Right cardiac atrium (tissue), 5 donors: ENCODE data around the gene ANKRD42. TPM values are rescaled to one million over a fixed set of nuclear protein-coding genes. Genes with fewer than 3 reads are reported as not detected.

Experiments
- ATAC-seq, 2 donors: fragments of 200-7000 bp; cut with Tn5 transposase; one replicate each; pipeline versions ENCODE4 v1.8.0 to v1.9.1; 2020; ENCODE audit warnings: moderate library complexity in 2 of 2, mild to moderate bottlenecking in 1 of 2
- DNase-seq, 3 donors: peaks; one replicate each; pipeline ENCODE4 v3.0.0-alpha.2; 2020
- H3K27ac ChIP-seq: one replicate; pipeline ENCODE4 v1.5.1; 2013; ENCODE audit warnings: mild to moderate bottlenecking, low read length, control low read depth, moderate library complexity
- H3K27me3 ChIP-seq: one replicate; pipeline ENCODE4 v1.6.1; 2013; ENCODE audit not compliant: control insufficient read depth, insufficient read depth
- H3K4me1 ChIP-seq: one replicate; pipeline ENCODE4 v1.6.1; 2013; ENCODE audit warnings: low read length; ENCODE audit not compliant: control insufficient read depth, insufficient read depth
- H3K4me3 ChIP-seq: one replicate; pipeline ENCODE4 v1.5.1; 2013; ENCODE audit warnings: low read length, control low read depth
- H3K9me3 ChIP-seq: one replicate; pipeline ENCODE4 v1.6.1; 2013; ENCODE audit warnings: low read length; ENCODE audit not compliant: control insufficient read depth
- WGBS: extraction: QIAGEN DNeasy Blood & Tissue Kit; methylation state at CpG from one replicate; pipeline ENCODE4 v1.1.7; 2013; 5-methylcytosine and 5-hydroxymethylcytosine counted together
- intact Hi-C, 4 donors: fragments of 100-400 bp; cut with DNase I; formaldehyde crosslinking; loops; one replicate each; pipeline versions ENCODE4 v1.11.0 to v1.14.0; 2022 to 2023
- polyA plus RNA-seq: library from polyadenylated mRNA; stranded (reverse); fragments of 200-250 nt; gene quantifications from one replicate; pipeline ENCODE4 v1.2.3, GENCODE V29; 2013
- total RNA-seq, 4 donors: library from RNA; stranded (reverse); fragmentation: NEBNext Ultra II Directional; extraction: Animal tissue kit (Norgen Biotek cat#: 25700); gene quantifications; one replicate each; pipeline ENCODE4 v1.2.1, GENCODE V29; 2021
- donor health status: healthy with polysubstance abuse.
- donor health status: DM: no; HTN: yes; CAD: no.
- donor health status: DM: no; HTN: no; CAD: no.
- donor health status: DM: no; HTN: yes; CAD: no; lungs with severe emphysema.
- donor health status: DM: yes; HTN: yes; CAD: no.

The ANKRD42 gene
- total and polyA plus RNA-seq, 5 donors: 4.7 to 9.7 (median 8.2) TPM

DNA sequence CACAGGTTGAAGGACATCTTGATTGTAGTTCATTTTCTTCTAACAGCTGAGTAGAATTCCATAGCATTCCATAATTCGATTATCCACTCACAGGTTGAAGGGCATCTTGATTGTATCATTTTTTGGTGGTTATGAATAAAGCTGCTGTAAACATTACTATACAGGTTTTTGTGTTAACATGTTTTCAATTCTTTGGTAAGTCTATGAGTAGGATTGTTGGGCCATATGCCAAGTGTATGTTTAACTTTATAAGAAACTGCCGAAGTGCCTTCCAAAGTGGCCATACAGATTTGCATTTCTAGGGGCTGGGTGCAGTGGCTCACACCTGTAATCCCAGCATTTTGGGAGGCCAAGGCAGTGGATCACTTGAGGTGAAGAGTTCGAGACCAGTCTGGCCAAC lies 44.6 kb downstream of the ANKRD42 start:
- ATAC-seq: no peak
- Histone ChIP-seq H3K4me3 (no peak overlapping the region), H3K27me3 (no peaks in the 10 kb centered on the region), H3K4me1 (no peaks in the 10 kb centered on the region), H3K9me3 (no peaks in the 10 kb centered on the region), H3K27ac (no peak overlapping the region)
- WGBS: 87% methylated on average over 3 of the region's 3 CpGs
- no peak for DNase-seq
- intact Hi-C loops: no loop called here

DNA sequence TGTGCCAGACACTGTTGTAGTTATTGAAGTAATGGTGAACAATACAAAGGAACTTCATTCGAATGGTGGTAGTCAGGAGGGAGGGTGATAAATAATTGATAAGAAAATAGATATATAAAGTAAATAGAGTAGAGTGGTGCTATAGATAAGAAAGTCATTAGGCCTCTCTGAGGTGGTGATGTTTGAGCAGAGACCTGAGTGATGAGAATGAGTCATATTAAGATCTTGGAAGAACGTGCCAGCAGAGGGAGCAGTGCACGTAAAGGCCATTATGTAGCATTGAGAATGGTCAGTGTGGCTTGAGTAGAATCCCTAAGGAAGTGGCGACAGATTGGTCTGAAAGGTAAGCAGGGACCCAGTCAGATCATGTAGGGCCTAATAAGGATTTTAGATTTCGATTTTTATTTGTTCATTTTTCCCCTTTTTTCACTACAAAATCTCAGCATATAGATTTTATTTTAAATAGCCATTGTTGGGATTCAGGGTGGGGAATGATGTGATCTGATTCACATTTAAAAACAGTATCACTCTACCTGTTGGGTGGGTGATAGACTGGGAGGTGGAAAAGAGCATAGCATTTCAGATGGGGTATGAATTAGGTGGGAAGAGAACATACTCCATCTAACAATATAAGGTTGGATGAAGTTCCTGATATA lies 47.9 kb downstream of the ANKRD42 start:
- DNase-seq: peak in 2 of 3 donors; percentile 40 to 74
- H3K27ac ChIP-seq: no peak overlapping the region
- H3K9me3 ChIP-seq: no peaks in the 10 kb centered on the region
- H3K4me1 ChIP-seq: no peaks in the 10 kb centered on the region
- 19% methylated on average over 5 of the region's 5 CpGs for WGBS
- no peak overlapping the region for H3K4me3 ChIP-seq
- intact Hi-C loops: no loop called here
- no peaks in the 10 kb centered on the region for H3K27me3 ChIP-seq
- ATAC-seq: peak; percentile 80 to 88

DNA sequence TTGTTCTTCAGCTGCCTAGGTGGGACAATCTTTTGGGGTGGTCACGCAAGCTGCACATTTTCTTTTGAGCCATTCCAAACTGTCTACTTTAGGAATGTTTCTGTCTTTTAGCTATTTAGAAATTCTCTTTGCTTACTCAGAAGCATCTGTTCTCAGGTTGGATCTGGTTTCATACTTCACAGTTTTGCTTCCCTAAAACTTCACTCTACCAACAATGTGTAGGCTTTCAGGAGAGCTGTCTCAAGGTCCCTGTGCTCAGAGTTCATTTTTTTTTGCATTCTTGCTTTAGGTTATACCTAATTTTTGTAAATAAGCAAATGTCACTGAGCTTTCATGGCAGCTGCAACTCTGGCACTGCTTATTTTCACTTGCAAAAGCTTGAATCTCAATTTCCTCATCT lies 55.9 kb downstream of the ANKRD42 start:
- H3K4me3 ChIP-seq: no peak overlapping the region
- DNase-seq: no peak
- intact Hi-C loops: loop anchor here in 1 of 4 donors (5.0 kb wide), 1 partner anchor 342 kb away; no protein-coding TSS in a partner anchor
- no peaks in the 10 kb centered on the region for H3K4me1 ChIP-seq
- H3K27me3 ChIP-seq: no peaks in the 10 kb centered on the region
- 91% methylated on average over 1 of the region's 1 CpG for WGBS
- no peaks in the 10 kb centered on the region for H3K9me3 ChIP-seq
- H3K27ac ChIP-seq: no peak overlapping the region
- no peak for ATAC-seq

DNA sequence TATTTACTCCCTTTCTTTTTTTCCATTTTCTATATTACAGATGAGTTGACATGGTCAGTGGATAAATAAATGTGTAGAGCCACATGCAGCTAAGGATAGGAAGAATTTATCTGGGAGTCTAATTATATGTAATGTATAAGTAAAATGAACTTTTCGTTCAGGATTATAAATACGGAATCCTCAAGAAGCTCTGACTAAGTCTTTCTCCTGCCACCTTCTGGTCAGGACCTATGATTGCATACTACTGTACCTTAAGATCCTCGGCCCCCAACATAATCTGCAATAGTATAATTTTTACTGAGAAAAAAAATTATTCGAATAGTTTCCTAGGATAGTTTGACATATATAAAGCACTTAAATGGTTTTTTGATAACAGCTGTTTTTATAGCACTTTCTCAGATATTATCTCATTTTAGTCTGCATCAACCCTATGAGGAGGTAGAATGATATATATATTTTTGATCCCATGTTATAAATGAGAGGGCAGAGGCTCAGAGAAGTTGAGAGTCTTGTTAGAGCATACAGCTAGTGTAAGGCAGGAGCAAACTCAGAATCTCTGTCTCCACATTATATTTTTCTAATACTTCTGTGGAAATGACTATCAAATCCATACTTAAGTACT lies 56.6 kb downstream of the ANKRD42 start:
- DNase-seq: no peak
- Histone ChIP-seq H3K27ac (no peak overlapping the region), H3K27me3 (no peaks in the 10 kb centered on the region), H3K4me1 (no peaks in the 10 kb centered on the region), H3K9me3 (no peaks in the 10 kb centered on the region), H3K4me3 (no peak overlapping the region)
- WGBS: 7% methylated on average over 4 of the region's 4 CpGs
- intact Hi-C loops: loop anchor here (5.0 to 10.0 kb wide), 4 partner anchors 343 to 535 kb away; partner anchors contain the start of genes DDIAS (in 3 of the 4) and PRCP (in 3 of the 4)
- peak in 1 of 2 donors; percentile 43 for ATAC-seq

DNA sequence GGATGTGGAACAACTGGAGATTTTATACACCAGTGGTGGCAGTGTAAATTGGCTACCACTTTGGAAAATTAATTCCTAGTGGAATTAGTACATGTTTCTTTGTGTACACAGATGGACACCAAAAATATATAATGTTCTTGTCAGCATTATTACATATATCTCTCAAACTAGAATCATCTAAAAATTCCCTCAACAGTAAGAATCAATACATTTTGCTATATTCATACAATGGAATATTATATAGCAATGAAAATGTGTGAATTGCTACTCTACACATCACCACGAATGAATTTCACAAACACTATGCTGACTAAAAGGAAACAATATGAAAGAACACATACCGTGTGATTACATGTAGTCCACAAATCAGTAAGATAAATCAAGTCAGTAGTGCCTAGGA lies 58.8 kb downstream of the ANKRD42 start:
- no peaks in the 10 kb centered on the region for H3K27me3 ChIP-seq
- 93% methylated on average over 2 of the region's 2 CpGs for WGBS
- H3K9me3 ChIP-seq: no peaks in the 10 kb centered on the region
- DNase-seq: no peak
- H3K27ac ChIP-seq: no peak overlapping the region
- no peaks in the 10 kb centered on the region for H3K4me1 ChIP-seq
- no peak for ATAC-seq
- intact Hi-C loops: loop anchor here (5.0 to 10.0 kb wide), 3 partner anchors 347 to 537 kb away; partner anchors contain the start of genes DDIAS (in 3 of the 4) and PRCP (in 3 of the 4)
- no peak overlapping the region for H3K4me3 ChIP-seq

DNA sequence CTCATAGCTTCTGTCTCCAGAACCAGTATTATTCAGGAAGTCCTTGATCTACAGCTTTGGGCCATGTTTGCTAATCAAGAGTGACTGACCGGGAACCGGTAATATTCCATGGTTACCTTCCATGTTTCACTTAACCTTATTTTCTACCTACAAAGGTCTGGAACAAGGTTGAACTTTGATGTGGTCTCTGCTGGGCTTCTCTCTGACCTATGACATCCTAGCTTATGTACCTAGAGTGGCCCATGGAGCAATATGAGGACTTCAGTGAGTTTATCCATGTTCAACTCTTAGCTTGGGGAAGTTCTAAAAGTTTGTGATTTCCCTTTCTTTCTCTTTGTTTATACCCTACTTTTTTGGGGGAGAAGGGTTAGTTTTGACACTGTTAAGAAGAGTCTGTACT lies 59.4 kb downstream of the ANKRD42 start:
- Histone ChIP-seq H3K4me3 (no peak overlapping the region), H3K9me3 (no peaks in the 10 kb centered on the region), H3K27me3 (no peaks in the 10 kb centered on the region), H3K4me1 (no peaks in the 10 kb centered on the region), H3K27ac (no peak overlapping the region)
- 99% methylated on average over 2 of the region's 2 CpGs for WGBS
- ATAC-seq: no peak
- intact Hi-C loops: loop anchor here (5.0 to 10.0 kb wide), 3 partner anchors 348 to 538 kb away; partner anchors contain the start of genes DDIAS (in 3 of the 4) and PRCP (in 3 of the 4)
- no peak for DNase-seq

DNA sequence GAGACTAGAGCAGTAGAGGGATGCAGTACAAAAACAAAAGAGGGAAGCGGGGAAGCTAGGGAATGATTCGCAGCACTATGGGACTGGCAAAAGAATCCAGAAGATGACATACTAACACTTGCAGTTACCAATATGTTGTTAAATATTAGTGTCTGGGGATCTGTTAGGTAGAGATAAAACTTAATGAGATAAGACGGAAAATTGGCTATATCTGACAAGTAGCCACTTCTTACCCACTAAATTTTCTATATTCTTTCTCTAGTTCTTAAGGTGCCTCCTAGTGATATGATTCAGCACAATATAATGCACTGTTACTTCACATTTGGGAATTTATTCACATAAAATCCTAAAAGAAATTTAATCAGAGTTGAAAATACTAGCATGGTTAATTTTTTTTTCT lies 61.9 kb downstream of the ANKRD42 start:
- 80% methylated on average over 3 of the region's 3 CpGs for WGBS
- intact Hi-C loops: loop anchor here in 2 of 4 donors (10.0 kb wide), 2 partner anchors 351 to 541 kb away; partner anchors contain the start of genes DDIAS (in 1 of the 2) and PRCP (in 1 of the 2)
- Histone ChIP-seq H3K27ac (no peak overlapping the region), H3K9me3 (no peaks in the 10 kb centered on the region), H3K27me3 (no peaks in the 10 kb centered on the region), H3K4me1 (no peaks in the 10 kb centered on the region), H3K4me3 (no peak overlapping the region)
- ATAC-seq (no peak), DNase-seq (no peak)

DNA sequence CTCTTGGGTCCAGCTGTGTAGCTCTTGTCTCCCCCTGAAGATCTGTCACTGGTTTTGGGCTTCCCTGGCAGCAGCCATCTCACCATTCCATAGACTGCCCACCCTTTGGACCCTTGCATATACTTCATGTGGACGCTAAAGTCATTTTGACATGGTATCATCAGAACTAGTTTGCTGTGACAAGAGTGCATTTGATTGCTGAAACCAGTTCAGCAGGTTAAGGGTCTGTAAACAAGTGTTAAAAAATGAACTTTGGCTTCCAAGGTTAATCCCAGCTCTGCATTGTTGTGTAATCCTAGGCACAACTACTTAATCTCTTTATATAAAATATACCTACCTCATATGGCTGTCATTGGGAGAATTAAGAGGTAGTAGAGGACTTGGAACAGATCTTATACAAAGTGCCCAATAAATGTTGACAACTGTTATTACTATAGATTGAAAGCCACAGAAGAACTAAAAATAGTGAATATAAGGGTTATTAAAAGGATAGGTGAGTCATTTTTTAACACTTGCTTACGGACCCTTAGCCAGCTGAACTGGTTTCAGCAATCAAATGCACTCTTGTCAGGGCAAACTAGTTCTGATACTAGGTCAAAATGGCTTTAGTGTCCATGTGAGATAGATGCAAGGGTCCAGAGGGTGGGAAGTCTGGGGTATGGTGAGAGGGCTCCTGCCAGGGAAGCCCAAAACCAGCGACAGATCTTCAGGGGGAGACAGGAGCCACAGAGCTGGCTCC lies 63.3 kb downstream of the ANKRD42 start:
- Histone ChIP-seq H3K4me3 (no peak overlapping the region), H3K9me3 (no peaks in the 10 kb centered on the region), H3K27ac (no peak overlapping the region), H3K4me1 (no peaks in the 10 kb centered on the region), H3K27me3 (no peaks in the 10 kb centered on the region)
- WGBS: 67% methylated on average over 3 of the region's 3 CpGs
- no peak for ATAC-seq
- intact Hi-C loops: loop anchor here in 2 of 4 donors (10.0 kb wide), 2 partner anchors 352 to 542 kb away; partner anchors contain the start of genes DDIAS (in 1 of the 2) and PRCP (in 1 of the 2)
- no peak for DNase-seq

DNA sequence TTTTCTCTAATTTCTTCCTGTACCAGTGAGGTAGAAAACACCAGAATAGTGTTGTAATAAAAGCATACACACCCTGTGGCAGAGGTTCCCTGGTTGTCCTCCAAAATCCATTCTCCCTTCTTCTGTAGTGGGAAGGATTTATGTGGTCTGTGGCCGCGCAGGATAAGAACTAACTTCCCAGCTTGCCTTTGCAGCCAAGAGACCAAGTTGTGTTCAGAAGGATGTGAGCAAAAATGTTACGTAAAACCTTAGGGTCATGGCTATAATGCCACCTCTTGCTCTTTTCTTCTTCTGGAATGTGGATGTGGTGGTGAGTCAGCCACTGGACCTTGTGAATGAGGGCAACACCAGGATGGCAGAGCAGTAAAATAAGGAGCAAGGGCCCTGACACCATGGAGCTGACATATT lies 64.3 kb downstream of the ANKRD42 start:
- intact Hi-C loops: loop anchor here in 2 of 4 donors (10.0 kb wide), 2 partner anchors 353 to 543 kb away; partner anchors contain the start of genes DDIAS (in 1 of the 2) and PRCP (in 1 of the 2)
- WGBS: 91% methylated on average over 3 of the region's 3 CpGs
- no peaks in the 10 kb centered on the region for H3K9me3 ChIP-seq
- no peaks in the 10 kb centered on the region for H3K4me1 ChIP-seq
- H3K27me3 ChIP-seq: no peaks in the 10 kb centered on the region
- H3K27ac ChIP-seq: no peak overlapping the region
- no peak overlapping the region for H3K4me3 ChIP-seq
- DNase-seq: no peak
- peak in 1 of 2 donors; percentile 38 for ATAC-seq

DNA sequence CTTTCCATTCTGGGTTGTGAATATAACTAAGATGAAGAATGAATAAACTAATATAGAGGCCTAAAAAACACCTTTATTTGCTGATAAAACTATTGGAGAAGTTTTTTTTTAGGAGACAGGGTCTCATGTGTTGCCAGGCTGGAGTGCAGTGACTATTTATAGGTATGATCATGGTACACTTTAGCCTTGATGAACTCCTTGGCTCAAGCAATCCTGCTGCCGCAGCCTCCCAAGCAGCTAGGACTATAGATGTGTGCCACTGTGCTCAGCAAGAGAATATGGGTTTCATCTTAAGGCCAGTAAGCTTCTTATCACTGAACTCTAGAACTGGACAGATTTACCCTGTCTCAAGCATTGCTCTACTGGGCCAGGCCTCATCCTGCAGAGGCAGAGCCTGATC lies 66.0 kb downstream of the ANKRD42 start:
- no peaks in the 10 kb centered on the region for H3K27me3 ChIP-seq
- no peak overlapping the region for H3K4me3 ChIP-seq
- no peaks in the 10 kb centered on the region for H3K4me1 ChIP-seq
- no peak for DNase-seq
- peak; percentile 34 to 72 for ATAC-seq
- intact Hi-C loops: loop anchor here in 2 of 4 donors (10.0 kb wide), 2 partner anchors 355 to 545 kb away; partner anchors contain the start of genes DDIAS (in 1 of the 2) and PRCP (in 1 of the 2)
- peak overlapping the region; percentile 70 for H3K27ac ChIP-seq
- no peaks in the 10 kb centered on the region for H3K9me3 ChIP-seq
- 76% methylated on average over 1 of the region's 1 CpG for WGBS
